ENCODE results near the gene GPRIN3.

GRCh38 chr4:89269121-89269666 is 38.4 kb downstream of the GPRIN3 start:
- TF ChIP-seq CTCF (IDR thresholded peaks at IDR 0.05) = no peak
- no peak for TF ChIP-seq POLR2A (IDR thresholded peaks at IDR 0.05)

All from testis (tissue), 2 donors.